HepG2 (cell line): ENCODE measurements around the gene ADM5. TPM values are rescaled to one million over a fixed set of nuclear protein-coding genes. Genes with fewer than 3 reads are reported as not detected.

Experiments
- CCAR2 ChIP-seq: fragments of 200-400 bp; formaldehyde crosslinking; optimal IDR thresholded peaks from 2 replicates; pipeline ENCODE3; 2018; ENCODE audit warnings: low read depth, mild to moderate bottlenecking, low read length, moderate library complexity
- DMTF1 ChIP-seq: sonication (generic); formaldehyde crosslinking; IDR thresholded peaks from 2 replicates; pipeline ENCODE4 v1.4.0; 2020; ENCODE audit warnings: mild to moderate bottlenecking, missing genetic modification reagents
- DNMT3B ChIP-seq: conservative IDR thresholded peaks from 2 replicates; pipeline ENCODE4 v1.6.1; 2016; ENCODE audit warnings: missing biosample characterization, control low read depth
- HOXA5 ChIP-seq: sonication (generic); formaldehyde crosslinking; IDR thresholded peaks from 2 replicates; pipeline ENCODE4 v1.4.0; 2020; ENCODE audit warnings: missing genetic modification reagents
- ISX ChIP-seq: sonication (generic); formaldehyde crosslinking; conservative IDR thresholded peaks from 2 replicates; pipeline ENCODE4 v1.5.0; 2020; ENCODE audit warnings: missing genetic modification reagents
- KLF9 ChIP-seq: IDR thresholded peaks from 2 replicates; pipeline ENCODE4 v1.6.1; 2016; ENCODE audit warnings: low read depth
- MIER3 ChIP-seq: IDR thresholded peaks from 2 replicates; pipeline ENCODE4 v1.6.1; 2016; ENCODE audit warnings: missing compliant biosample characterization, borderline replicate concordance
- MXD1 ChIP-seq: sonication (generic); formaldehyde crosslinking; IDR thresholded peaks from 2 replicates; pipeline ENCODE4 v1.4.0; 2020; ENCODE audit warnings: mild to moderate bottlenecking, missing genetic modification reagents
- NBN ChIP-seq: fragments of 450-650 bp; conservative IDR thresholded peaks from 2 replicates; pipeline ENCODE4 v1.6.1; 2017
- NFIC ChIP-seq: IDR thresholded peaks from 2 replicates; pipeline ENCODE4 v1.6.1; 2012; ENCODE audit warnings: mild to moderate bottlenecking, low read length, inconsistent platforms
- NFKBIZ ChIP-seq: IDR thresholded peaks from 2 replicates; pipeline ENCODE4 v1.6.1; 2018; ENCODE audit warnings: missing genetic modification reagents, missing compliant biosample characterization
- RCOR2 ChIP-seq: IDR thresholded peaks from 2 replicates; pipeline ENCODE4 v1.6.1; 2016; ENCODE audit warnings: missing biosample characterization, missing genetic modification reagents
- RFX1 ChIP-seq: fragments of 450-650 bp; IDR thresholded peaks from 2 replicates; pipeline ENCODE4 v1.6.1; 2017
- TAF15 ChIP-seq: fragments of 200-400 bp; formaldehyde crosslinking; IDR thresholded peaks from one replicate; pipeline ENCODE4 v1.6.1; 2018; ENCODE audit warnings: mild to moderate bottlenecking, low read depth, low read length; ENCODE audit not compliant: poor library complexity, severe bottlenecking
- ZBTB1 ChIP-seq: sonication (generic); formaldehyde crosslinking; IDR thresholded peaks from 2 replicates; pipeline ENCODE4 v1.4.0; 2020; ENCODE audit warnings: missing genetic modification reagents, borderline replicate concordance
- ZBTB37 ChIP-seq: sonication (generic); formaldehyde crosslinking; IDR thresholded peaks from 2 replicates; pipeline ENCODE4 v1.4.0; 2020; ENCODE audit warnings: mild to moderate bottlenecking, missing genetic modification reagents
- ZFP62 ChIP-seq: sonication (generic); formaldehyde crosslinking; IDR thresholded peaks from 2 replicates; pipeline ENCODE4 v1.4.0; 2020; ENCODE audit warnings: missing genetic modification reagents
- ZMAT3 ChIP-seq: sonication (generic); formaldehyde crosslinking; conservative IDR thresholded peaks from 2 replicates; pipeline ENCODE4 v1.7.0; 2021; ENCODE audit warnings: missing genetic modification reagents
- ZNF333 ChIP-seq: sonication (generic); formaldehyde crosslinking; IDR thresholded peaks from 2 replicates; pipeline ENCODE4 v1.4.0; 2020; ENCODE audit warnings: mild to moderate bottlenecking, missing genetic modification reagents, borderline replicate concordance
- ZNF468 ChIP-seq: sonication (generic); formaldehyde crosslinking; IDR thresholded peaks from 2 replicates; pipeline ENCODE4 v1.8.0; 2022; ENCODE audit warnings: mild to moderate bottlenecking, moderate library complexity, missing genetic modification reagents
- ZNF691 ChIP-seq: sonication (generic); formaldehyde crosslinking; IDR thresholded peaks from 2 replicates; pipeline ENCODE4 v1.4.0; 2020; ENCODE audit warnings: missing genetic modification reagents, low read depth, mild to moderate bottlenecking, borderline replicate concordance
- polyA plus RNA-seq, 8 experiments: library from polyadenylated mRNA; depleted of rRNA in 3 of 8; stranded (reverse) in 7 of 8; unstranded in 1 of 8; fragments of >200 nt; fragmentation: Illumina TruSeq in 4 of 8; extraction: Trizol in 4 of 8; gene quantifications; 2 replicates each; pipeline versions ENCODE4 v1.2.1 to v1.2.3, GENCODE V29; 2011 to 2016; ENCODE audit warnings: low read depth in 4 of 8, missing spikeins in 1 of 8, mixed read lengths in 1 of 8; ENCODE audit not compliant: insufficient read depth in 1 of 8
- total RNA-seq, 5 experiments: library from RNA; depleted of rRNA; stranded (reverse); fragments of >200 nt; fragmentation: Illumina TruSeq; extraction: Trizol; gene quantifications; 2 replicates each; pipeline ENCODE4 v1.2.3, GENCODE V29; 2016; ENCODE audit warnings: low read depth in 1 of 5
- TF ChIP-seq, protein P1 (sequence below): sonication (generic); formaldehyde crosslinking; IDR thresholded peaks from 2 replicates; pipeline ENCODE4 v1.4.0; 2020; ENCODE audit warnings: missing genetic modification reagents, borderline replicate concordance

ADM5 gene
- total and polyA plus RNA-seq, 2 of the 13 experiments (the other 11 are each of a cell fraction or from before 2014, with no cell fraction given): 2.7 to 4.1 TPM

- TF ChIP-seq DMTF1 (CRISPR knock-in tag): no peak
- TF ChIP-seq, protein P1, sequence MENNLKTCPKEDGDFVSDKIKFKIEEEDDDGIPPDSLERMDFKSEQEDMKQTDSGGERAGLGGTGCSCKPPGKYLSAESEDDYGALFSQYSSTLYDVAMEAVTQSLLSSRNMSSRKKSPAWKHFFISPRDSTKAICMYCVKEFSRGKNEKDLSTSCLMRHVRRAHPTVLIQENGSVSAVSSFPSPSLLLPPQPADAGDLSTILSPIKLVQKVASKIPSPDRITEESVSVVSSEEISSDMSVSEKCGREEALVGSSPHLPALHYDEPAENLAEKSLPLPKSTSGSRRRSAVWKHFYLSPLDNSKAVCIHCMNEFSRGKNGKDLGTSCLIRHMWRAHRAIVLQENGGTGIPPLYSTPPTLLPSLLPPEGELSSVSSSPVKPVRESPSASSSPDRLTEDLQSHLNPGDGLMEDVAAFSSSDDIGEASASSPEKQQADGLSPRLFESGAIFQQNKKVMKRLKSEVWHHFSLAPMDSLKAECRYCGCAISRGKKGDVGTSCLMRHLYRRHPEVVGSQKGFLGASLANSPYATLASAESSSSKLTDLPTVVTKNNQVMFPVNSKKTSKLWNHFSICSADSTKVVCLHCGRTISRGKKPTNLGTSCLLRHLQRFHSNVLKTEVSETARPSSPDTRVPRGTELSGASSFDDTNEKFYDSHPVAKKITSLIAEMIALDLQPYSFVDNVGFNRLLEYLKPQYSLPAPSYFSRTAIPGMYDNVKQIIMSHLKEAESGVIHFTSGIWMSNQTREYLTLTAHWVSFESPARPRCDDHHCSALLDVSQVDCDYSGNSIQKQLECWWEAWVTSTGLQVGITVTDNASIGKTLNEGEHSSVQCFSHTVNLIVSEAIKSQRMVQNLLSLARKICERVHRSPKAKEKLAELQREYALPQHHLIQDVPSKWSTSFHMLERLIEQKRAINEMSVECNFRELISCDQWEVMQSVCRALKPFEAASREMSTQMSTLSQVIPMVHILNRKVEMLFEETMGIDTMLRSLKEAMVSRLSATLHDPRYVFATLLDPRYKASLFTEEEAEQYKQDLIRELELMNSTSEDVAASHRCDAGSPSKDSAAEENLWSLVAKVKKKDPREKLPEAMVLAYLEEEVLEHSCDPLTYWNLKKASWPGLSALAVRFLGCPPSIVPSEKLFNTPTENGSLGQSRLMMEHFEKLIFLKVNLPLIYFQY (CRISPR knock-in tag): peak; percentile 18
- TF ChIP-seq MIER3 (CRISPR knock-in tag): peak; percentile 53; the same call in 1 of the 2 replicates
- peak; percentile 75; the same call in 1 of the 2 replicates for TF ChIP-seq NFKBIZ (CRISPR knock-in tag)
- no peak for TF ChIP-seq RCOR2 (CRISPR knock-in tag)
- no peak for TF ChIP-seq NFIC
- no peak for TF ChIP-seq ZFP62 (CRISPR knock-in tag)
- peak; percentile 82; the same call in 1 of the 2 replicates for TF ChIP-seq KLF9
- TF ChIP-seq NBN: no peak
- TF ChIP-seq ZNF468 (CRISPR knock-in tag): 0 out of 2 replicates have a peak, but pooled peaks have one; percentile 40
- TF ChIP-seq MXD1 (CRISPR knock-in tag): peak; percentile 95
- no peak for TF ChIP-seq CCAR2
- TF ChIP-seq HOXA5 (CRISPR knock-in tag): peak; percentile 82; the same call in 1 of the 2 replicates
- TF ChIP-seq ZNF691 (CRISPR knock-in tag): no peak
- TF ChIP-seq ISX (CRISPR knock-in tag): no peak
- 0 out of 2 replicates have a peak, but pooled peaks have one; percentile 46 for TF ChIP-seq DNMT3B
- peak; percentile 86; the same call in 1 of the 2 replicates for TF ChIP-seq ZMAT3 (CRISPR knock-in tag)
- TF ChIP-seq ZBTB37: no peak
- no peak for TF ChIP-seq ZBTB1 (CRISPR knock-in tag)
- 0 out of 2 replicates have a peak, but pooled peaks have one; percentile 72 for TF ChIP-seq ZNF333 (CRISPR knock-in tag)
- TF ChIP-seq TAF15: no peak
- TF ChIP-seq RFX1: no peak
These were observed 12.0 kb upstream of the ADM5 start, which contains the start of gene PRMT1 (continued) for GRCh38 chr19:49677231-49677900.
